ENCODE measurements around the gene CASP7. TPM values are rescaled to one million over a fixed set of nuclear protein-coding genes. Genes with fewer than 3 reads are reported as not detected.
"Not testable (repeated sequence)": the region's sequence is repeated elsewhere in the genome, so short reads cannot be mapped to it uniquely, and the experiment has no call there.

Gene CASP7
- polyA plus RNA-seq, 3 donors, result 9.9 to 26.1 (median 16.0) TPM

GRCh38 chr10:113770346-113770745 is 90.6 kb downstream of the CASP7 start:
- Histone ChIP-seq H3K4me1 (ENCODE audit: control insufficient read depth in 1 of 2, insufficient read depth in 2 of 2, low read length in 2 of 2) (no peaks in the 10 kb centered on the region), H3K36me3 (replicated peaks in 1 of 2; ENCODE audit: control insufficient read depth in 1 of 2, insufficient read depth in 2 of 2, low read length in 2 of 2) (no peaks in the 10 kb centered on the region), H3K4me3 (replicated peaks in 1 of 3; ENCODE audit: low read depth in 2 of 3, low read length in 3 of 3) (no peak overlapping the region), H3K79me2 (ENCODE audit: insufficient read depth, low read length) (no peaks in the 10 kb centered on the region), H2AFZ (ENCODE audit: insufficient read depth, low read depth, low read length, poor library complexity, severe bottlenecking) (no peak overlapping the region), H3K9ac (ENCODE audit: insufficient read depth, low read length, poor library complexity, severe bottlenecking) (no peak overlapping the region), H4K20me1 (ENCODE audit: insufficient read depth, low read length) (no peaks in the 10 kb centered on the region), H3K27ac (ENCODE audit: low read depth in 1 of 2, low read length in 2 of 2) (no peak overlapping the region), H3K4me2 (replicated peaks; ENCODE audit: extremely low read depth, low read length, poor library complexity, severe bottlenecking) (no peak overlapping the region), H3K9me3 (replicated peaks in 1 of 2; ENCODE audit: control insufficient read depth in 1 of 2, insufficient read depth in 1 of 2, low read length in 2 of 2) (no peaks in the 10 kb centered on the region), H3K27me3 (ENCODE audit: control insufficient read depth in 2 of 2, insufficient read depth in 2 of 2, low read length in 2 of 2) (peaks cover 4% of the 10 kb centered on the region in 2 donors)
- peaks cover 3 to 5% (median 4%) of the 10 kb centered on the region in 3 donors for H3K27me3 Mint-ChIP-seq (ENCODE audit: low read depth in 3 of 3)
- no peaks in the 10 kb centered on the region for H3K4me1 Mint-ChIP-seq
- H3K4me3 Mint-ChIP-seq, result no peak overlapping the region
- intact Hi-C loops (cut with micrococcal nuclease), result no loop called here
- DNase-seq, result no peak
- no peak overlapping the region for H3K27ac Mint-ChIP-seq
- no peaks in the 10 kb centered on the region for H3K9me3 Mint-ChIP-seq
- H3K36me3 Mint-ChIP-seq, result no peaks in the 10 kb centered on the region
- no peak for TF ChIP-seq CTCF (IDR thresholded peaks at IDR 0.05)
- WGBS (ENCODE audit: insufficient coverage), result 100% methylated on average over 2 of the region's 4 CpGs

GRCh38 chr10:113771131-113771530 is 91.4 kb downstream of the CASP7 start:
- H3K4me2 ChIP-seq (replicated peaks; ENCODE audit: extremely low read depth, low read length, poor library complexity, severe bottlenecking); H3K9ac ChIP-seq (ENCODE audit: insufficient read depth, low read length, poor library complexity, severe bottlenecking); intact Hi-C loops (cut with micrococcal nuclease); H4K20me1 ChIP-seq (ENCODE audit: insufficient read depth, low read length); H3K4me3 Mint-ChIP-seq; H3K4me3 ChIP-seq (replicated peaks in 1 of 3; ENCODE audit: low read depth in 2 of 3, low read length in 3 of 3); H3K79me2 ChIP-seq (ENCODE audit: insufficient read depth, low read length); H3K9me3 ChIP-seq (replicated peaks in 1 of 2; ENCODE audit: control insufficient read depth in 1 of 2, insufficient read depth in 1 of 2, low read length in 2 of 2); H3K27ac Mint-ChIP-seq; H3K9me3 Mint-ChIP-seq; H3K27me3 ChIP-seq (ENCODE audit: control insufficient read depth in 2 of 2, insufficient read depth in 2 of 2, low read length in 2 of 2); H3K36me3 Mint-ChIP-seq; H3K4me1 Mint-ChIP-seq; H3K27me3 Mint-ChIP-seq (ENCODE audit: low read depth in 3 of 3); H2AFZ ChIP-seq (ENCODE audit: insufficient read depth, low read depth, low read length, poor library complexity, severe bottlenecking); H3K4me1 ChIP-seq (ENCODE audit: control insufficient read depth in 1 of 2, insufficient read depth in 2 of 2, low read length in 2 of 2); DNase-seq; H3K27ac ChIP-seq (ENCODE audit: low read depth in 1 of 2, low read length in 2 of 2); H3K36me3 ChIP-seq (replicated peaks in 1 of 2; ENCODE audit: control insufficient read depth in 1 of 2, insufficient read depth in 2 of 2, low read length in 2 of 2): not testable (repeated sequence)
- no CpG with 5 or more reads among the region's 3 CpGs for WGBS (ENCODE audit: insufficient coverage)

Data from CD14-positive monocyte (primary cell).